ENCODE measurements around the gene RBBP7. TPM values are rescaled to one million over a fixed set of nuclear protein-coding genes. Genes with fewer than 3 reads are reported as not detected.

The RBBP7 gene
- total RNA-seq, 1 donor from 2014 or later: 145 TPM

DNA sequence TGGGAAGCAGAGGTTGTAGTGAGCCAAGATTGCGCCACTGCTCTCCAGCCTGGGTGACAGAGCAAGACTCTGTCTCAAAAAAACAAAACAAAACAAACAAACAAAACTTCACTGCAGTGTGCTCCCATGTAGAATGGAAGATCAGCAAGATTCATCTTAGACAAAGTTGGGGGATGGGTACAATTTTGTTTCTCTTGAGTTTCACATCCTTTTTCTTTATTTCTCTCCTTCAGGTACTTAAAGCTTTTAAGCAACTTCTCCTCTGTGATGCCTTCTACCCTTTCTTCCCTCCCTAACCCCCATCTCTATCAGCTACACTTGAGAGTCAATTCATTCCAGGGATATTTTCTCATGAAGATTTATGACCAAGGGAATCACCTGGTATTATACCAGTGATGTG, 15.5 kb upstream of the RBBP7 start:
- Histone ChIP-seq H3K36me3 (ENCODE audit: control insufficient read depth in 3 of 3, insufficient read depth in 3 of 3, low read length in 3 of 3) (no peaks in the 10 kb centered on the region), H3K9ac (ENCODE audit: low read depth in 1 of 3, low read length in 3 of 3) (no peak overlapping the region), H3K27me3 (ENCODE audit: control insufficient read depth in 3 of 3, insufficient read depth in 3 of 3, low read length in 3 of 3) (peaks cover 0 to 13% (median 0%) of the 10 kb centered on the region in 3 donors)

DNA sequence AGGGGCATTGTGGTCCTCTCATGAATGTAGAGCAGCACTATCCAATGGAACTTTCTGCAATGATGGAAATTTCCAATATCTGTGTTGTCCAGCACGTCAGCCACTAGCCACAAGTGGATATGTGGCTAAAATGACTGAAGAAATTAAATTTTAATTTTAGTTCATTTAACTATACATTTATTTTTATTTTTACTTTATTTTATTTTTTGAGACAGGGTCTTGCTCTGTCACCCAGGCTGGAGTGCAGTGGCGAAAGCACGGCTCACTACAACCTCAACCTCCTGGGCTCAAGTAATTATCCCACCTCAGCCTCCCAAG, 13.3 kb upstream of the RBBP7 start:
- H3K9ac ChIP-seq (ENCODE audit: low read depth in 1 of 3, low read length in 3 of 3): no peak overlapping the region
- H3K4me1 ChIP-seq (ENCODE audit: control insufficient read depth in 3 of 3, insufficient read depth in 3 of 3, low read length in 3 of 3): peaks cover 0 to 7% (median 0%) of the 10 kb centered on the region in 3 donors
- no peak overlapping the region for H3K27ac ChIP-seq (ENCODE audit: low read depth, low read length)
- peaks cover 0 to 13% (median 0%) of the 10 kb centered on the region in 3 donors for H3K27me3 ChIP-seq (ENCODE audit: control insufficient read depth in 3 of 3, insufficient read depth in 3 of 3, low read length in 3 of 3)
- no peaks in the 10 kb centered on the region for H3K36me3 ChIP-seq (ENCODE audit: control insufficient read depth in 3 of 3, insufficient read depth in 3 of 3, low read length in 3 of 3)
- peak overlapping the region in 1 of 3 donors; percentile 55 for H3K4me3 ChIP-seq (ENCODE audit: low read length in 3 of 3)
- H3K9me3 ChIP-seq (ENCODE audit: control insufficient read depth in 3 of 3, low read length in 3 of 3): no peaks in the 10 kb centered on the region

More for the DNA sequence above, 15.5 kb upstream of the RBBP7 start:
- H3K4me3 ChIP-seq (ENCODE audit: low read length in 3 of 3): no peak overlapping the region
- peaks cover 0 to 7% (median 0%) of the 10 kb centered on the region in 3 donors for H3K4me1 ChIP-seq (ENCODE audit: control insufficient read depth in 3 of 3, insufficient read depth in 3 of 3, low read length in 3 of 3)
- no peak overlapping the region for H3K27ac ChIP-seq (ENCODE audit: low read depth, low read length)
- no peaks in the 10 kb centered on the region for H3K9me3 ChIP-seq (ENCODE audit: control insufficient read depth in 3 of 3, low read length in 3 of 3)

- Histone ChIP-seq H3K4me3 (ENCODE audit: low read length in 3 of 3) (peak overlapping the region; percentile 55 to 69 (median 66)), H3K27ac (ENCODE audit: low read depth, low read length) (no peak overlapping the region), H3K27me3 (ENCODE audit: control insufficient read depth in 3 of 3, insufficient read depth in 3 of 3, low read length in 3 of 3) (peaks cover 0 to 13% (median 0%) of the 10 kb centered on the region in 3 donors), H3K9me3 (ENCODE audit: control insufficient read depth in 3 of 3, low read length in 3 of 3) (no peaks in the 10 kb centered on the region), H3K36me3 (ENCODE audit: control insufficient read depth in 3 of 3, insufficient read depth in 3 of 3, low read length in 3 of 3) (no peaks in the 10 kb centered on the region), H3K9ac (ENCODE audit: low read depth in 1 of 3, low read length in 3 of 3) (peak overlapping the region; percentile 54 to 72 (median 68)), H3K4me1 (ENCODE audit: control insufficient read depth in 3 of 3, insufficient read depth in 3 of 3, low read length in 3 of 3) (peaks cover 0 to 7% (median 0%) of the 10 kb centered on the region in 3 donors)
Measured at GRCh38 chrX:16882702-16883486, 12.7 kb upstream of the RBBP7 start.

DNA sequence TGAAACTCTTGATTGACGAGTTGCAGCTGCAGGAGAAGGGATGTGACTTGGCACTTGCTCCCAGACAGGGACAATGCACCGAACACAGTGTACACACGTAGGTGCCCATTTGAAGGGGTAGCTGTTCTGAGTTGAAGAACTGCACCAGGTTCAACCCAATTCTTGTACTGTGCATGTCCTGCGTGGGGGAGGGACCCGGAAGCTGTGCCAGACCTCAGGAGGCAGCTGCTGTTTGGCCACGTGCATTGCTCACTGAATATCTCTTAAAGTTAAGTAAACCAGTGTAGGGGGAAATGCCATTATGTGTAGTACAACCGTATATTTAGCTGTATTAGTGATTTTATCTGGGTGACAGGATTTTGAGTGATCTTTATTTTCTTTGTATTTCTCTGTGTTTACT, 12.0 kb upstream of the RBBP7 start:
- Histone ChIP-seq H3K4me1 (ENCODE audit: control insufficient read depth in 3 of 3, insufficient read depth in 3 of 3, low read length in 3 of 3) (peaks cover 0 to 7% (median 0%) of the 10 kb centered on the region in 3 donors), H3K36me3 (ENCODE audit: control insufficient read depth in 3 of 3, insufficient read depth in 3 of 3, low read length in 3 of 3) (no peaks in the 10 kb centered on the region), H3K9ac (ENCODE audit: low read depth in 1 of 3, low read length in 3 of 3) (peak overlapping the region in 2 of 3 donors; percentile 36 to 62), H3K27ac (ENCODE audit: low read depth, low read length) (peak overlapping the region; percentile 21), H3K9me3 (ENCODE audit: control insufficient read depth in 3 of 3, low read length in 3 of 3) (no peaks in the 10 kb centered on the region), H3K4me3 (ENCODE audit: low read length in 3 of 3) (peak overlapping the region; percentile 41 to 66 (median 56)), H3K27me3 (ENCODE audit: control insufficient read depth in 3 of 3, insufficient read depth in 3 of 3, low read length in 3 of 3) (peaks cover 0 to 9% (median 0%) of the 10 kb centered on the region in 3 donors)

- H3K36me3 ChIP-seq (ENCODE audit: control insufficient read depth in 3 of 3, insufficient read depth in 3 of 3, low read length in 3 of 3): no peaks in the 10 kb centered on the region
- no peak overlapping the region for H3K4me3 ChIP-seq (ENCODE audit: low read length in 3 of 3)
- peaks cover 0 to 23% (median 0%) of the 10 kb centered on the region in 3 donors for H3K27me3 ChIP-seq (ENCODE audit: control insufficient read depth in 3 of 3, insufficient read depth in 3 of 3, low read length in 3 of 3)
- H3K4me1 ChIP-seq (ENCODE audit: control insufficient read depth in 3 of 3, insufficient read depth in 3 of 3, low read length in 3 of 3): peaks cover under 1 to 3% (median under 1%) of the 10 kb centered on the region in 3 donors
- no peak overlapping the region for H3K9ac ChIP-seq (ENCODE audit: low read depth in 1 of 3, low read length in 3 of 3)
- no peak overlapping the region for H3K27ac ChIP-seq (ENCODE audit: low read depth, low read length)
- H3K9me3 ChIP-seq (ENCODE audit: control insufficient read depth in 3 of 3, low read length in 3 of 3): no peaks in the 10 kb centered on the region
Measured at GRCh38 chrX:16876696-16877095, 6.5 kb upstream of the RBBP7 start.

DNA sequence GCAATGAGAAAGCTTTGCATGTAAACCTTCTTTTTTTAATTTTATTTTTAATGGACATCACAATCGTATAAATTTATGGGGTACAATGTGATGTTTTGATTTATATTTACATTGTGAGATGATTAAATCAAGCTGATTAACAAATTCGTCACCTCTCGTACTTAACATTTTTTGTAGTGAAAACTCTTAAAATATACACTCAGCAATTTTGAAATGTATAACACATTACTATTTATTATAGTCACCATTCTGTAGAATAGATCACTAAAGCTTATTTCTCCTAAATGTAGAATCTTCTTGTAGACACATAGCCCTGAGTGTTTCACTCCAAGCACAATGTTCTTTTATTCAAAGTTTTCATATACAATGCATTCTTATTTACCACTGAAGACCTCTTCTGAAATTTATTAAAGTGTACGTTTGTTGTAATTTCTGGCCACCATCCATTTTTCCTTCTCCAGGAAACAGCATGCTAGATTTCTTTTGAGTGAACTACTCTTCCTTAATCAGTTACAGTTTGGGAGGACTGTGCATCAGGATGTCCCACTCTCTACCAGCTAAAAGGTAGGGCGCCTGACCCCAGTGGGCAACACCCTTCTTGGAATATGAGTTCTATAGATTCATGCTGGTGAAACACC, 4.4 kb upstream of the RBBP7 start:
- H3K36me3 ChIP-seq (ENCODE audit: control insufficient read depth in 3 of 3, insufficient read depth in 3 of 3, low read length in 3 of 3): no peaks in the 10 kb centered on the region
- H3K4me1 ChIP-seq (ENCODE audit: control insufficient read depth in 3 of 3, insufficient read depth in 3 of 3, low read length in 3 of 3): peaks cover 7 to 12% (median 9%) of the 10 kb centered on the region in 3 donors
- H3K9me3 ChIP-seq (ENCODE audit: control insufficient read depth in 3 of 3, low read length in 3 of 3): no peaks in the 10 kb centered on the region
- H3K4me3 ChIP-seq (ENCODE audit: low read length in 3 of 3): no peak overlapping the region
- H3K27me3 ChIP-seq (ENCODE audit: control insufficient read depth in 3 of 3, insufficient read depth in 3 of 3, low read length in 3 of 3): peaks cover 0 to 20% (median 0%) of the 10 kb centered on the region in 3 donors
- no peak overlapping the region for H3K9ac ChIP-seq (ENCODE audit: low read depth in 1 of 3, low read length in 3 of 3)
- no peak overlapping the region for H3K27ac ChIP-seq (ENCODE audit: low read depth, low read length)

DNA sequence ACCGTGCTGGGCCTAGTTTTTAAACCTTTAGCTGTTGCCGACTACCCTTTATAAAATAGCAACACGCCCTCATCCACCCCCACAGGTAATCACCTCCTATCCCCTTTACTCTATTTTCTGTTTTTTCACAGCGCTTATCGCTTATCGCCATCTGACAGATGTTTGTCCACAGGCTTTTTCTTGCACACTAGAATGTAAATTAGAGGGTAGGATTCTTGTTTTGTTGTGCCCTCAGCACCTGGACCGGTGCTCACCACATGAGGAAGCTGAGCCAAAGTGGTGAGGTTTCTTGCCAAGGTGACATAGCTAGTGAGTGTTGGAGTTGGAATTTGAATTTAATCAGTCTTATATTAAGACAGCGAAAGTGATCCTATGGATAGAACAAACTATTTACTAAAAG, 2.9 kb upstream of the RBBP7 start:
- Histone ChIP-seq H3K36me3 (ENCODE audit: control insufficient read depth in 3 of 3, insufficient read depth in 3 of 3, low read length in 3 of 3) (peaks cover 0 to 2% (median 0%) of the 10 kb centered on the region in 3 donors), H3K4me1 (ENCODE audit: control insufficient read depth in 3 of 3, insufficient read depth in 3 of 3, low read length in 3 of 3) (peaks cover 13 to 23% (median 19%) of the 10 kb centered on the region in 3 donors), H3K9me3 (ENCODE audit: control insufficient read depth in 3 of 3, low read length in 3 of 3) (no peaks in the 10 kb centered on the region), H3K9ac (ENCODE audit: low read depth in 1 of 3, low read length in 3 of 3) (peak overlapping the region in 1 of 3 donors; percentile 20), H3K4me3 (ENCODE audit: low read length in 3 of 3) (no peak overlapping the region), H3K27me3 (ENCODE audit: control insufficient read depth in 3 of 3, insufficient read depth in 3 of 3, low read length in 3 of 3) (peaks cover 0 to 20% (median 0%) of the 10 kb centered on the region in 3 donors), H3K27ac (ENCODE audit: low read depth, low read length) (no peak overlapping the region)

- H3K9me3 ChIP-seq (ENCODE audit: control insufficient read depth in 3 of 3, low read length in 3 of 3): no peaks in the 10 kb centered on the region
- H3K36me3 ChIP-seq (ENCODE audit: control insufficient read depth in 3 of 3, insufficient read depth in 3 of 3, low read length in 3 of 3): peaks cover 0 to 3% (median 0%) of the 10 kb centered on the region in 3 donors
- H3K27me3 ChIP-seq (ENCODE audit: control insufficient read depth in 3 of 3, insufficient read depth in 3 of 3, low read length in 3 of 3): peaks cover 0 to 20% (median 0%) of the 10 kb centered on the region in 3 donors
- H3K27ac ChIP-seq (ENCODE audit: low read depth, low read length): peak overlapping the region; percentile 74
- peaks cover 13 to 23% (median 19%) of the 10 kb centered on the region in 3 donors for H3K4me1 ChIP-seq (ENCODE audit: control insufficient read depth in 3 of 3, insufficient read depth in 3 of 3, low read length in 3 of 3)
- H3K4me3 ChIP-seq (ENCODE audit: low read length in 3 of 3): peak overlapping the region; percentile 70 to 72 (median 70)
- peak overlapping the region; percentile 74 to 90 (median 88) for H3K9ac ChIP-seq (ENCODE audit: low read depth in 1 of 3, low read length in 3 of 3)
Measured at GRCh38 chrX:16870862-16871815, 977 bp upstream of the RBBP7 start.

GRCh38 chrX:16869393-16870094, 618 bp downstream of the RBBP7 start:
- Histone ChIP-seq H3K36me3 (ENCODE audit: control insufficient read depth in 3 of 3, insufficient read depth in 3 of 3, low read length in 3 of 3) (peaks cover 0 to 3% (median 0%) of the 10 kb centered on the region in 3 donors), H3K27me3 (ENCODE audit: control insufficient read depth in 3 of 3, insufficient read depth in 3 of 3, low read length in 3 of 3) (peaks cover 0 to 11% (median 0%) of the 10 kb centered on the region in 3 donors), H3K9ac (ENCODE audit: low read depth in 1 of 3, low read length in 3 of 3) (peak overlapping the region; percentile 68 to 84 (median 73)), H3K27ac (ENCODE audit: low read depth, low read length) (peak overlapping the region; percentile 89), H3K4me3 (ENCODE audit: low read length in 3 of 3) (peak overlapping the region; percentile 74 to 82 (median 80)), H3K9me3 (ENCODE audit: control insufficient read depth in 3 of 3, low read length in 3 of 3) (no peaks in the 10 kb centered on the region), H3K4me1 (ENCODE audit: control insufficient read depth in 3 of 3, insufficient read depth in 3 of 3, low read length in 3 of 3) (peaks cover 13 to 23% (median 22%) of the 10 kb centered on the region in 3 donors)

Data from skeletal muscle tissue (tissue), 4 donors.